HG03460 (cell line): Measurements from ENCODE around the gene CDK14.
"Not testable (repeated sequence)": the region's sequence is repeated elsewhere in the genome, so short reads cannot be mapped to it uniquely, and the experiment has no call there.

Experiments used
- ATAC-seq: cut with Tn5 transposase; IDR thresholded peaks from one replicate; pipeline ENCODE4 v1.9.1; 2021; ENCODE audit not compliant: unreplicated experiment

Gene CDK14

DNA sequence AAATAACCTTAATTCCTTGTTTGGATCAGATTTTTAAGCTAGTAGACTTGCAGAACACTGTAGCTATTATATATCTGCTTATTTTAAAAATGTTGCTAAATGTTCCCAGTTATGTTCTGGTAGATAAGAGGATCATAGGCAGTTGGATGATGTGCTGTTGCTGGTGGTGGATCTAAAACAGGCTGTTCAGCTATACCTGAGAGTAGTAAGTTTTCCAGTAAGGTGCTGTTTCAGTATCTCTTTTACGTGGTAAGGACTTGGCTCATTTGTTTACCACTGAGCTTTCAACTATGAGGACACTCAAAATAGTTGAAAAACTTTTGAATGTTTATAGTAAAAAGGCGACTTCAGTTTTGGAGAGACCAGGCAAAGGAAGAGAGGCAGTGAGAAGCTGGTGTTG, 180.9 kb downstream of the CDK14 start:
- ATAC-seq: peak; percentile 85

- peak; percentile 35 for ATAC-seq
Measured at GRCh38 chr7:90777465-90777864, 181.3 kb downstream of the CDK14 start.

GRCh38 chr7:90777886-90778285, 181.8 kb downstream of the CDK14 start:
- ATAC-seq: no peak

- no peak for ATAC-seq
Measured at GRCh38 chr7:90788052-90788451, 191.9 kb downstream of the CDK14 start.

DNA sequence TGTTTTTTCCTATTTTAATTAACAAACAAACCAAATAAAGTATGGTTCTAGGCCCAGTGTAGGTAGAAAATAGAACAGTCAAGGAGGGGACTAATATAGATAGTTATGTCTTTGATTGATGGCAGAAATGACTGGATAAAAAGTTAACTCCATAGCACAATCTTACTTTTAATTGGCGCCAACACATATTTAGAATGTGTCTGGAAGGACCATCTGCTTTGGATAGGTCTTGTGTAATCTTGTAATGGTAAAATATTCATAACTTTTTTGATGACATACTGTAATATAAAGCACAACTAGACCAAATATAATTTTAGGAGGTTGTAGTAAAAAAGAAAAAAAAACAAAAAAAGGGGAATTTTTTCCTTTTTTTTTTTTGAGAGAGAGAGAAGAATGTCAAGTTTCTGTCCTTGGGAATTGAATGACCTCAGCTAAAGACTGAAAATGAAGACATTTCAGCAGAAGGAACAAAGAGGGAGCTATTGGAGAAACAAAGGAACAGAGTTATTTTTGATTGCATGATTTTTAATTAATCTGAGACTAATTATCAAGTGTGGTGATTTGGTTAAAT, 193.7 kb downstream of the CDK14 start:
- no peak for ATAC-seq

DNA sequence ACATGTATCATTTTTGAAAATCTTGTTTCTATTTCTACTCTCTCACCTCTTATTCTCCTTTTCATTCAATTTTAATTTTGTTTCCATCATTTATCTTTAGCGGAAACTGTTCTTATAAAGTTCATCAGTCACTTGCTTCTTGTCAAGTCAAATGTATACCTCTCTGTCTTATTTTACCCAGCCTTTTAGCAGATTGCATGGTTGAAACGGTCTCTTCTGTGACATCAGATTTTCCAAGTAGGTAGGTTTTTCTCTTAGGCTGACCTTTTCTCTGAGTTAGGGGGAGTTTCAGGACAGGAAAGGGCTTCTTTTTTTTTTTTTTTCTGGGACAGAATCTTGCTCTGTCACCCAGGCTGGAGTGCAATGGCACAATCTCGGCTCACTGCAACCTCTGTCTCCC, 195.5 kb downstream of the CDK14 start:
- ATAC-seq: no peak

DNA sequence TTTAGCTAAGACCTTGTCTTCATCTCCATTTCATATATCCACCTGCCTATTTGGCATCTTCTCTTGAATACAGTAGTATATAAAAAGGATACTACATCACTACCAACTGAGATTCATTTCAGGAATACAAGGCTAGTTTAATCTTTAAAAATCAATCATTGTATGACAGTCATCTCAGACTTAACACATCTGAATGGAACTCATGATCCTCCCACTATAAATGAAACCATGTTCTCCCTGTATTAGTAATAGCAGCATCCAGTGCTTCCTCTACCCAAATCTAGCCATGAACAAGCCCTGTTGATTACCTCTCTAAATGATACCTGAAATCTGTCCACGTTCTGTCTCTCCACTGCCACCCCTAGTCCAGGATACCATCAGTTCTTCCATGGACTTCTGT, 196.2 kb downstream of the CDK14 start:
- ATAC-seq: no peak

DNA sequence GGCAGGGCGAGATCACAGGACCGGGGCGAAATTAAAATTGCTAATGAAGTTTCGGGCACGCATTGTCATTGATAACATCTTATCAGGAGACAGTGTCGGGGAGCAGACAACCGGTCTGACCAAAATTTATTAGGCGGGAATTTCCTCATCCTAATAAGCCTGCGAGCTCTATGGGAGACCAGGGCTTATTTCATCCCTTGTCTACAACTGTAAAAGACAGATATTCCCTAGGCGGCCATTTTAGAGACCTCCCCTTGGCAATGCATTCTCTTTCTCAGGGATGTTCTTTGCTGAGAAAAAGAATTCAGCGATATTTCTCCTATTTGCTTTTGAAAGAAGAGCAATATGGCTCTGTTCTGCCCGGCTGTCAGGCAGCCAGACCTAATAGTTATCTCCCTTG, 198.1 kb downstream of the CDK14 start:
- ATAC-seq: not testable (repeated sequence)

GRCh38 chr7:90797596-90797995, 201.5 kb downstream of the CDK14 start:
- ATAC-seq: no peak

GRCh38 chr7:90804370-90804769, 208.2 kb downstream of the CDK14 start:
- no peak for ATAC-seq

DNA sequence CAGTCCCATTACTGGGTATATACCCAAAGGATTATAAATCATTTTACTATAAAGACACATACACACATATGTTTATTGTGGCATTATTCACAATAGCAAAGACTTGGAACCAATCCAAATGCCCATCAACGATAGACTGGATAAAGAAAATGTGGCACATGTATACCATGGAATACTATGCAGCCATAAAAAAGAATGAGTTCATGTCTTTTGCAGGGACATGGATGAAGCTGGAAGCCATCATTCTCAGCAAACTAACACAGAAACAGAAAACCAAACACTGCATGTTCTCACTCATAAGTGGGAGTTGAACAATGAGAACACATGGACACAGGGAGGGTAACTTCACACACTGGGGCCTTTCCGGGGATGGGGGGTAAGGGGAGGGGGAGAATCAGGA, 219.4 kb downstream of the CDK14 start:
- not testable (repeated sequence) for ATAC-seq

- ATAC-seq: peak; percentile 99
Measured at GRCh38 chr7:90816511-90817142, 220.5 kb downstream of the CDK14 start.

DNA sequence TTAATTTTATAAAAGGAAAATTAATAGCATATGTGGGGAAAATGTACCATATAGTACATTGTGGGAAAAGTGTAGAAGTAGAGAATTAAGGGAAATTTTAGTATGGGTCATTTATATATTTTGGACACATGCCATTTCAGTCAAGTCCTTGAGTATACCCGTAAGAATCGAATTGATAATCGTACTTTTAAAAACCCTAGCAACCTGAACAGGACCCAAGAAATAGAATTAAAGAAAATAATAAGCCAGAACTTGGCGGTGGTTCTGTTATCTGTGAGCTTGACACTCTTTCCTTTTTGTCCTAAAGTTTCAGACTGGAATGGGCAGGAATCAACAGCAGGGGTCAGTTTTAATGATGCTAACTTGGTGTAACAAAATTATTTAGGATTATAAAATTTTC, 221.0 kb downstream of the CDK14 start:
- ATAC-seq: no peak

DNA sequence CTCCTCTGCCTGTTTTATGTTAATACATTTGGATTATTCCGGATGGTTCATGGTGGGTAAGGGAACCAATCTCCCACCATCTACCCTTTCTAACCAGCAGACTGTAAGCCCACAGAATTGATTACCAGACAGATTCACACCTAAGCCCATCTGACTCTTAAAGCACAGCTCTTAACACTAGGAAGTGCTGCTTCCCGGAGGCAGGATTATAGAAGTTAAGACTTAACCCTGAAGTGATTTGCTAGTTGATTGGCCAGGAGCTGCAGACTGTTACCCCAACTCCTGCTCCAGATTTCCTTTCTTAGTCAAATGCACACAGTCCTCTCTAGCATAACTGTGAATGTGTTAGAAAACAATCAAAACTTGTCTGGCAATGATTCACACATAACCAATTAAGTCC, 221.7 kb downstream of the CDK14 start:
- ATAC-seq: no peak

DNA sequence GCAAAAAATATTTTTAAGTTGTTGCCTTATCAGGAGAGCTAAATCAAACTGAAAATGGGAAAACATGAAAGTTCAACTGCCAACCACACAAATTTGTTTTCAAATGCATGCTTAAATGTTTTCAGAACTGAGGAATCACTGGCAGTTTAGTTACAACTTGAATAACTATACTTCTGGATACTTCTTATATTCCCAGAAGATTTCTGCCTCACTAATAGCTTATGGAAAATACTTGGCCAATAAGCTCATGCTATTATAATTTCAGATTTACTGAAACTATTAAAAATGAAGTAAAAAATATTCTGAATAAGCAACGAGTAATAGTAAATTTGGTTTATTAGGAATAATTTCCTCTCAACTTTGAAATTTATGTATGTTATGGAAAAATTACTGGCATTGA, 222.2 kb downstream of the CDK14 start:
- ATAC-seq: no peak

DNA sequence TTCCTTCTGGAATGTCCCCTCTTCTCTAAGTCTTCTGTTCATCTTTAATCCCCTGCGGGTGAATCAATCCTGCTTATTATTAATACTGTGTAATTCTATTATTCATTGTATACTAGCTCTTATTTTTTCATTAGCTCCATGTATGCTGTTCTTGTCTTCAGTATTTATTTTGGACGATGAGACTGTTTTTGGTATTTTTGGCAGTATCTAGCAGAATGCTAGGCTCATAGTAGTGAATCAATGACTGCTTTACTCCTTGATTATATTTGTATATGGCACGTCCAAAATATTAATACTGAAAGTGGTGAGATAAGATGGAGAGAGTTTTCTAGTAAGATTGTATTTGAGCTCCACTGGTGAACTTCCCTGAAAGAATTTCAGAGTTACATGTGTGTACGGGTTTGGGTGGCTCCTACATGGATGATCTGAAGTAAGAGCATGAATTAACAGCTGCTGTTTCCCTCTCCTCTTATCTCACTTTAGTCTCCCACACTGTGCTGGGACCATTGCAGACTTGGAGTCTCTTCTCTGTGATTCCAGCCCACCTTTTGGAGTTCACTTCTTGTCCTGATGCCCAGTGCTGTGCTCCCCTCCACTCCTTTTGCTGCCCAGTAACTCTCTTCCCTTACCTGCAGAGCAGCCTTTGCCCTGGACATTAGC, 226.0 kb downstream of the CDK14 start:
- no peak for ATAC-seq

DNA sequence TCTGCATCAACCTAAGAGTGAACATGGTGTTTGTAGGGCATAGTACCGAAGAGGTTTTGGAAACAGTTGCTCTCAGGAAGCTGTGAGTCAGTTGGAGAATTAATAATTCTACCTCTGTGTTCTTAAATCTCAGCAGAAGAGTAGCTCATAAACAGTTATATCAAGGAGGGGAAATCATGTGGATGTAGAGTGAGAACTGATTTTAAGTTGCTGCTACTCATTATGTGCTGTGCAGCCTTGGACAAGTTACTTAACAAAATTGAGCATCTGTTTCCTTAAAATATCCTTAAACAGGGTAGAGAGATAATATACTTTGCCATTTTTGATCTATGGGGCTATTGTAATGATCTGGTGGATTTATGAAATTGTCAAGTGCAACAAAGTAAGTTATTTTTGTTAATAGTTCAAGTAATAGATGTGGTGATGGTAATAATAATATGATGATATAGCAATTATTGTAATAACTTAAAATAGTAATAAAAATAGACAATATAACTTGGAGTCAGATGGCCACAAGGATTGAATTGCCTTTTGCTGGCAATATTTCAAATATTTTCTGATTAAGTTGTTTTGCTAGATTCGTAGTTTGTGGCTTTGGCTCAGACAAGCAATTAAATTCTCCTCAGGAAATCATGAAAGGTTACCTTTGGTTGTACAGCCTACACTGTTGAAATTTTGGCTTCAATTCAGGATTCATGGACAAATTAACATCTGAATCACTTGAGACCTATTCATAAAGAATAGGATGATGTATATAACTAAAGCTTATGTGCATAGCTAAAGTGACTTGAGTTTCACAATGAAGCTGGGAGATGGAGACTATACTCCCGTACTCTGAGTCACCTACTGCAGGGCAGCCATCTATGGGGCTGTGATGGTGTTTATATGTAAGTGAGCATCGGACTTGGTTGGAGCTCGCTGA, 228.5 kb downstream of the CDK14 start:
- ATAC-seq: no peak

GRCh38 chr7:90825779-90826178, 229.7 kb downstream of the CDK14 start:
- ATAC-seq: no peak

- no peak for ATAC-seq
Measured at GRCh38 chr7:90828601-90829000, 232.5 kb downstream of the CDK14 start.

GRCh38 chr7:90830308-90830707, 234.2 kb downstream of the CDK14 start:
- ATAC-seq: no peak

DNA sequence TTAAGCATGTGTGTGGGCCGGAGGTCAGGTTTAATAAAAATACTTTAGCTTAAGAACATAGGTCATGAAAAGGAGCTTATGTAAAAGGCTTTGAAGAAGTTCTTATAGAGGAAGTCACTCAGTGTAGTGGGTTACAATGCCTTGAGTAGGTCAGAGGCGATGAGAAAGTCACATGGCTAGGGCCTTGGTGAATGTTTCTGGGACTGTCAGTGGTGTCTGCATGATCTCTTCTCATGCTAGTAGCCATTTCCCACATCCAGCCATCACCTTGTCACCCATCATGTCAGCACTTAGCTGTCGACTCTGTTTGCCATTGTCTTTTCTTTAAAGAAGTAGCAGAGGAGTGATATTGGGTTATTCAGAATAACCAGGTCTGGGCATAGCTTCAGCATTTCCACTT, 236.6 kb downstream of the CDK14 start:
- no peak for ATAC-seq

- ATAC-seq: no peak
Measured at GRCh38 chr7:90833443-90833842, 237.3 kb downstream of the CDK14 start.
